Activated naive CD8-positive, alpha-beta T cell treated with anti-CD3 and anti-CD28 coated beads, Interleukin-2, amount 50 U/mL, for 24 hours (primary cell): ENCODE measurements around the gene ZNF474.

Source experiments
- ATAC-seq: fragments of 150-1000 bp; cut with Tn5 transposase; one replicate; pipeline ENCODE4 v1.10.0; 2021
- DNase-seq: peaks from one replicate; pipeline ENCODE4 v3.0.0; 2021
- H3K27ac Mint-ChIP-seq: one replicate; pipeline ENCODE4 v1.8.0; 2021; ENCODE audit warnings: mild to moderate bottlenecking, mixed read lengths
- H3K27me3 Mint-ChIP-seq: one replicate; pipeline ENCODE4 v1.8.0; 2021; ENCODE audit warnings: mixed read lengths
- H3K36me3 Mint-ChIP-seq: one replicate; pipeline ENCODE4 v1.8.0; 2021; ENCODE audit warnings: low read depth, mixed read lengths
- H3K4me1 Mint-ChIP-seq: one replicate; pipeline ENCODE4 v1.8.0; 2021; ENCODE audit warnings: mixed read lengths
- H3K4me3 Mint-ChIP-seq: one replicate; pipeline ENCODE4 v1.8.0; 2021; ENCODE audit warnings: mild to moderate bottlenecking, moderate library complexity, mixed read lengths
- H3K9me3 Mint-ChIP-seq: one replicate; pipeline ENCODE4 v1.8.0; 2021; ENCODE audit warnings: mixed read lengths

ZNF474 gene

GRCh38 chr5:122154910-122155309 is 25.6 kb downstream of the ZNF474 start:
- Mint-ChIP-seq H3K36me3 (no peaks in the 10 kb centered on the region), H3K9me3 (no peaks in the 10 kb centered on the region), H3K27me3 (peaks cover 2% of the 10 kb centered on the region), H3K4me3 (no peak overlapping the region), H3K4me1 (peaks cover 10% of the 10 kb centered on the region), H3K27ac (no peak overlapping the region)
- DNase-seq, result no peak
- ATAC-seq, result no peak

DNA sequence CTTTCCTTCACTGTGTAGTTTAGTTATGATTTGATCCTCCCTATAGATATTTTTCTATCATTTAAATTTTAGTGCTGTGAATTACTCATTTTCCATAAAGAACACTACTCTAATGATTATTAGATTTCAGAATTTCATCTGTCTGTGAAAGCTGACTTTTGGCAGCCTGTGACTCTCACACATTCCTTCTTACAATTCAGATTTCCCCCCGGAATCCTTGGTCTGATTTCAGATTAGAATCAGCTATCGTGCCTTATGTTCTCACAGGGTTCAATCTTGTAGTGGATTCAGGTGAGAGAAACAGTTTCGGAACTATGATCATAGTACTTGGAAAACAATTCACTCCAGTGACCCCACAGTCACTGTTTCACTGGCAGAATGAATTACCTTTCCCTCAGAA is 26.2 kb downstream of the ZNF474 start:
- H3K9me3 Mint-ChIP-seq, result no peaks in the 10 kb centered on the region
- no peak overlapping the region for H3K27ac Mint-ChIP-seq
- H3K36me3 Mint-ChIP-seq, result no peaks in the 10 kb centered on the region
- H3K4me3 Mint-ChIP-seq, result no peak overlapping the region
- H3K4me1 Mint-ChIP-seq, result peaks cover 10% of the 10 kb centered on the region
- H3K27me3 Mint-ChIP-seq, result peaks cover 2% of the 10 kb centered on the region
- ATAC-seq, result no peak
- no peak for DNase-seq

DNA sequence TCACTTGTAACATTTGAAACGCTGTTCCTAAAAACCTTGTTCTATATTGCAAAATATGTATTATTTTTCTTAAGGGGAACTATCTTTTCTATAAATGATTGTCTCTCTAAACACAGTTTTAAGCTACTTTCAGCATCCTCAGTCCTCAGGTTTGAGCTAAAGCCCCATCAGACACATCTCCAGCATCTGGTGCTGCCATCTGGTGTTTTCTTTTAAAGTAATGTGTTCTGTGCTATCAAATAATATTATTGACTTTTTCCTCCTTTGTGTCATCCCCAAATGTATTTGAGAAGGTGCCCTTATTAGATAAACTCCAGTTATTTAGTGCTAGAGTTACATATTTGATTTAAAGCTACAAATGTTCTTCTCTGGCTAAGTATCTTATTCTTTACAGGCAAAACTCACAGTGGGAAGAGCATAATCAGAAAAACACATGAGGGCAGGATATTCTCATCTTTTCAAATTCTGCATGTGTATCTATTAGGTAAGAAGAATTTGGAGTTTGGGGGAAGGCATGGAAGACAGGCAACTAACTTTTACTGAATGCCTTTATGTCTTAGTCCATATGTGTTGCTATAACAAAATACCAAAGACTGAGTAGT is 27.5 kb downstream of the ZNF474 start:
- Mint-ChIP-seq H3K27me3 (peaks cover 4% of the 10 kb centered on the region), H3K4me1 (peaks cover 10% of the 10 kb centered on the region), H3K4me3 (no peak overlapping the region), H3K36me3 (no peaks in the 10 kb centered on the region), H3K9me3 (no peaks in the 10 kb centered on the region), H3K27ac (no peak overlapping the region)
- no peak for DNase-seq
- ATAC-seq, result no peak

DNA sequence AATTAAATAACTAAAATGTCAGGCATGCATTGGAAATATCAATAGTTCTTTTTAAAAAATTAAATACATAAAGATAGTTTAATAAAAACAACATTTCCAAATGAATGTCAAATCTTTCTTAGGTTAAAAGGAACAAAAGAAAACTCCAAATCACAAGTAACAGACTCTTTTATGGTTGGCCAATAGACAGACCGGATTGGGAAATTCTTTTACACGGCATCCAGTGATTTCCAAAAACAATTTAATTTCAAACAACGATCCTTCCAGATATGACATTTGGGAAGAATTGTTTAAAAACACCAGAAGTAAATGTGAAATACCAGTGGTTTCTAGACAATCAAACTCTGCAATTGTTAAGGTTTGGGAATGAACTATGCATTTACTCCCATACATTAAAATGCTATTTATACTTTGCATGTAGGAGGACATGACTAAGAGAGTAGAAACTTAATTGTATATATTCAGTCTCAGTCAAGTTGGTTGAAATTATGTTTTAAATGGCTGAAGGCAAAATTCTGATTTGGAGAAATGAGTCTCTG is 32.8 kb downstream of the ZNF474 start:
- ATAC-seq (no peak), DNase-seq (no peak)
- H3K9me3 Mint-ChIP-seq, result no peaks in the 10 kb centered on the region
- H3K27ac Mint-ChIP-seq, result no peak overlapping the region
- H3K36me3 Mint-ChIP-seq, result no peaks in the 10 kb centered on the region
- H3K4me3 Mint-ChIP-seq, result no peak overlapping the region
- H3K4me1 Mint-ChIP-seq, result no peaks in the 10 kb centered on the region
- peaks cover 4% of the 10 kb centered on the region for H3K27me3 Mint-ChIP-seq

- ATAC-seq, result no peak
- H3K9me3 Mint-ChIP-seq, result no peaks in the 10 kb centered on the region
- H3K27me3 Mint-ChIP-seq, result peaks cover 3% of the 10 kb centered on the region
- H3K27ac Mint-ChIP-seq, result no peak overlapping the region
- no peaks in the 10 kb centered on the region for H3K4me1 Mint-ChIP-seq
- no peaks in the 10 kb centered on the region for H3K36me3 Mint-ChIP-seq
- no peak for DNase-seq
- H3K4me3 Mint-ChIP-seq, result no peak overlapping the region
Observed at GRCh38 chr5:122163121-122164069, 34.0 kb downstream of the ZNF474 start.

DNA sequence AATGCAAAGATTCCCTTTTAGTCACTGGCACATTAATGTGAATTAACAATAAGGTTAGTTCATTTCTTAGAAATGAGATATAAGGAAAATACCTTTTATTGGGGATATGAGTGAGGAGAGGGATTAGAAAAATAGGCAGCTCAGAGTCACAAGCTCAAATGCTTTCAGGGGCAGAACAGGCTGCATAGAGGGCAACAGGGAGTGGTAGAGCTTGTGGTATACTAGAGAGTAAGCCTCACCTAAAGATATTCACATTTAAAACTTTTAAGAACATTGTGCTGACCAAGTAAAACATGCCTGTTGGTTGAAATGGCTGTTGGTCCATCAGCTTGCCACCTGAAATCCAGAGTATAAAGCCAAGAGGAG is 34.7 kb downstream of the ZNF474 start:
- Mint-ChIP-seq H3K27me3 (peaks cover 2% of the 10 kb centered on the region), H3K4me1 (no peaks in the 10 kb centered on the region), H3K9me3 (no peaks in the 10 kb centered on the region), H3K4me3 (no peak overlapping the region), H3K36me3 (no peaks in the 10 kb centered on the region), H3K27ac (no peak overlapping the region)
- ATAC-seq, result no peak
- DNase-seq, result no peak

- no peaks in the 10 kb centered on the region for H3K9me3 Mint-ChIP-seq
- no peak overlapping the region for H3K4me3 Mint-ChIP-seq
Observed at GRCh38 chr5:122164831-122165558, 35.6 kb downstream of the ZNF474 start.

GRCh38 chr5:122165559-122166078 is 36.3 kb downstream of the ZNF474 start:
- H3K36me3 Mint-ChIP-seq, result no peaks in the 10 kb centered on the region

More at GRCh38 chr5:122164831-122165558, 35.6 kb downstream of the ZNF474 start:
- no peak for DNase-seq
- Mint-ChIP-seq H3K4me1 (no peaks in the 10 kb centered on the region), H3K27ac (no peak overlapping the region), H3K27me3 (peaks cover 4% of the 10 kb centered on the region), H3K36me3 (no peaks in the 10 kb centered on the region)
- no peak for ATAC-seq

GRCh38 chr5:122169350-122170103 is 40.2 kb downstream of the ZNF474 start:
- H3K4me3 Mint-ChIP-seq, result no peak overlapping the region

More at GRCh38 chr5:122165559-122166078, 36.3 kb downstream of the ZNF474 start:
- no peak for ATAC-seq
- no peaks in the 10 kb centered on the region for H3K9me3 Mint-ChIP-seq
- no peak overlapping the region for H3K4me3 Mint-ChIP-seq
- DNase-seq, result no peak
- no peaks in the 10 kb centered on the region for H3K4me1 Mint-ChIP-seq
- H3K27me3 Mint-ChIP-seq, result peaks cover 4% of the 10 kb centered on the region
- no peak overlapping the region for H3K27ac Mint-ChIP-seq

GRCh38 chr5:122170620-122171019 is 41.3 kb downstream of the ZNF474 start:
- Mint-ChIP-seq H3K4me3 (no peak overlapping the region), H3K9me3 (no peaks in the 10 kb centered on the region), H3K36me3 (no peaks in the 10 kb centered on the region), H3K27ac (no peak overlapping the region), H3K4me1 (no peaks in the 10 kb centered on the region), H3K27me3 (peaks cover 2% of the 10 kb centered on the region)
- DNase-seq (no peak), ATAC-seq (no peak)

More at GRCh38 chr5:122169350-122170103, 40.2 kb downstream of the ZNF474 start:
- Mint-ChIP-seq H3K4me1 (no peaks in the 10 kb centered on the region), H3K27ac (no peak overlapping the region), H3K9me3 (no peaks in the 10 kb centered on the region), H3K36me3 (no peaks in the 10 kb centered on the region), H3K27me3 (peaks cover 2% of the 10 kb centered on the region)
- DNase-seq, result no peak
- no peak for ATAC-seq

- no peak for DNase-seq
- Mint-ChIP-seq H3K4me3 (no peak overlapping the region), H3K4me1 (no peaks in the 10 kb centered on the region), H3K9me3 (no peaks in the 10 kb centered on the region), H3K27ac (no peak overlapping the region), H3K36me3 (no peaks in the 10 kb centered on the region), H3K27me3 (peaks cover 2% of the 10 kb centered on the region)
- no peak for ATAC-seq
Observed at GRCh38 chr5:122172207-122172606, 42.9 kb downstream of the ZNF474 start.

DNA sequence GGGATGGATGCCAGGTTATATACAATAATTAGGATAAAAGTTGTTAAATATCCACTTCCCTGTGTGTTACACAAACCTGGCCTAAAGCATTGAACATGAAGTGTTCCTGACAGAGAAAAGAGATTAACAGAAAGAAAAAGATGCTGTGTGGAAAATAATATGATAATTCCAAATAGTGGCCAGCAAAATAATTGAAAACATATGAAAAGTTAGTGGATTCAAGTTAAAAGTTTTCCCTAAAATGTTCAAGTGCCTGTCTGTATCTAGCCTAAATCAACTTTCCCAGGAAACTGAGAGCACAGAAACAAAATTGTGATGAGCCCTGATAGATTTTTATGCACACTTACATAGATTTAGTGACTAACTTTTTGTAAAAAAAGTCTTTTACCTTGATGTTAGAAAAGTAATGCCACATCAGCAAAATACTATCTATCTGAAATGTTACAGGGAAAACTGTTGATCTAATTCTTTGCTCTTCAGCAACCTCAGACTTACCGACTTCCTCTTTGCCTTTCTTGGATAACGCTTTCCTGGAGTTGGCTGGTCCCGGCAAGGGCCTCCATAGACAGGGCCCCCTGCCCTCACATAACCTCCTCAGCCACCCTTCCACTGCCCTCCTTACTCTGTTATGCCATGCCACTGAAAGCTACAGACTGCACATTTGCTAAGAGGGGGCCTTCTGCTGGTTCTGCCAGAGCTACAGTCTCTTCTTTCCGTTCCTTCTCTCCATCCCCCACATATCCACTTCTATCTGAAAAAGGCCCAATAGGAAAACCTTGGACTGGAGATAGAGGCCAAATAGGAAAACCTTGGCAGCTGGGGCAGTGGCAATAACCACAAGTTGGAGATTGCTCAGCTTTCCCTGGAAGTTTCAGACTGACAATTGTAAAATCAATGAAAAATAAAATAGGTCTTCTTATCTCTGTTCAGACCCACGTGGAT is 44.4 kb downstream of the ZNF474 start:
- Mint-ChIP-seq H3K36me3 (no peaks in the 10 kb centered on the region), H3K27me3 (peaks cover 2% of the 10 kb centered on the region), H3K9me3 (no peaks in the 10 kb centered on the region), H3K4me1 (no peaks in the 10 kb centered on the region), H3K4me3 (no peak overlapping the region), H3K27ac (no peak overlapping the region)
- no peak for ATAC-seq
- DNase-seq, result no peak

DNA sequence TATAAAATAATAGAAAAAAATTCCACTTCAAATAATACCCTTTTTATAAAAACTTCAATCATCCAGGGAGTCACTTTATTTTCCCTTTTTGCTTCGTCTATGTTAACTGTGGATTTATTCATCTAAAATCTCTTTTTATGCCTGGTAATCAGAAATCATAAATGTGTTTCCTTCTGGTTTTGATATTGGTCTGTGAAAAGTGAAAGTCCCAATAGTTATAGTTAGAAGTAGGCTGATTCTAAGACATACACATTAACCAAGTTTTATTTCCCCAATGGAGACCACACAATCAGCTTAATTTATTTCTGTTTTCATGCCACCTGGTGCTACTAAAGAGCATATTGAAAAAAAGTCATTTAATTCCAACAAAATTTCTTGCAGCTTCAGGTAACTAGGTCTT is 45.7 kb downstream of the ZNF474 start:
- no peak for DNase-seq
- Mint-ChIP-seq H3K9me3 (no peaks in the 10 kb centered on the region), H3K4me1 (no peaks in the 10 kb centered on the region), H3K4me3 (no peak overlapping the region), H3K36me3 (no peaks in the 10 kb centered on the region), H3K27me3 (no peaks in the 10 kb centered on the region), H3K27ac (no peak overlapping the region)
- no peak for ATAC-seq
